ENCODE data around the gene HSP90AB1.
A peak's percentile ranks its signal among the peaks of the same experiment; 100 is the strongest.

HSP90AB1 gene

DNA sequence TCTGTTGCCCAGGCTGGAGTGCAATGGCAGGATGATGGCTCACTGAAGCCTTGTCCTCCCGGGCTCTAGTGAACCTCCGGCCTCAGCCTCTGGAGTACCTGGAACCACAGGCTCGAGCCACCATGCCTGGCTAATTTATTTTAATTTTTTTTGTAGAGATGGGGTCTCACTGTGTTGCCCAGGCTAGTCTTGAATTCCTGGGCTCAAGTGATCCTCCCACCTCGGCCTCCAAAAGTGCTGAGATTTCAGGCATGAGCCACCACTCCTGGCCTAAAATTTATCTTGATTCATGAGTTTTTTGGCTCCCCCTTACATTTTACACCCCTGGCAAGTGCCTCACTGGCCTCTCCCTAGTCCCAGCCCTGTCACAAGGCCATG lies 26.0 kb upstream of the HSP90AB1 start:
- TF ChIP-seq, protein P1, sequence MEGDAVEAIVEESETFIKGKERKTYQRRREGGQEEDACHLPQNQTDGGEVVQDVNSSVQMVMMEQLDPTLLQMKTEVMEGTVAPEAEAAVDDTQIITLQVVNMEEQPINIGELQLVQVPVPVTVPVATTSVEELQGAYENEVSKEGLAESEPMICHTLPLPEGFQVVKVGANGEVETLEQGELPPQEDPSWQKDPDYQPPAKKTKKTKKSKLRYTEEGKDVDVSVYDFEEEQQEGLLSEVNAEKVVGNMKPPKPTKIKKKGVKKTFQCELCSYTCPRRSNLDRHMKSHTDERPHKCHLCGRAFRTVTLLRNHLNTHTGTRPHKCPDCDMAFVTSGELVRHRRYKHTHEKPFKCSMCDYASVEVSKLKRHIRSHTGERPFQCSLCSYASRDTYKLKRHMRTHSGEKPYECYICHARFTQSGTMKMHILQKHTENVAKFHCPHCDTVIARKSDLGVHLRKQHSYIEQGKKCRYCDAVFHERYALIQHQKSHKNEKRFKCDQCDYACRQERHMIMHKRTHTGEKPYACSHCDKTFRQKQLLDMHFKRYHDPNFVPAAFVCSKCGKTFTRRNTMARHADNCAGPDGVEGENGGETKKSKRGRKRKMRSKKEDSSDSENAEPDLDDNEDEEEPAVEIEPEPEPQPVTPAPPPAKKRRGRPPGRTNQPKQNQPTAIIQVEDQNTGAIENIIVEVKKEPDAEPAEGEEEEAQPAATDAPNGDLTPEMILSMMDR (IDR thresholded peaks at IDR 0.05; ENCODE audit: low read depth, low read length, missing control alignments): no peak
- in situ Hi-C loops (cut with HindIII; ENCODE audit: low pct_ligation_motif_present, low sequenced_read_pairs): no loop called here
- no peaks in the 10 kb centered on the region for H3K27me3 ChIP-seq (replicated peaks)
- H3K4me3 ChIP-seq (ENCODE audit: low read depth, low read length): no peak overlapping the region
- no peak for DNase-seq
- no peaks in the 10 kb centered on the region for H3K36me3 ChIP-seq (replicated peaks)
- H3K27ac ChIP-seq: no peak overlapping the region

DNA sequence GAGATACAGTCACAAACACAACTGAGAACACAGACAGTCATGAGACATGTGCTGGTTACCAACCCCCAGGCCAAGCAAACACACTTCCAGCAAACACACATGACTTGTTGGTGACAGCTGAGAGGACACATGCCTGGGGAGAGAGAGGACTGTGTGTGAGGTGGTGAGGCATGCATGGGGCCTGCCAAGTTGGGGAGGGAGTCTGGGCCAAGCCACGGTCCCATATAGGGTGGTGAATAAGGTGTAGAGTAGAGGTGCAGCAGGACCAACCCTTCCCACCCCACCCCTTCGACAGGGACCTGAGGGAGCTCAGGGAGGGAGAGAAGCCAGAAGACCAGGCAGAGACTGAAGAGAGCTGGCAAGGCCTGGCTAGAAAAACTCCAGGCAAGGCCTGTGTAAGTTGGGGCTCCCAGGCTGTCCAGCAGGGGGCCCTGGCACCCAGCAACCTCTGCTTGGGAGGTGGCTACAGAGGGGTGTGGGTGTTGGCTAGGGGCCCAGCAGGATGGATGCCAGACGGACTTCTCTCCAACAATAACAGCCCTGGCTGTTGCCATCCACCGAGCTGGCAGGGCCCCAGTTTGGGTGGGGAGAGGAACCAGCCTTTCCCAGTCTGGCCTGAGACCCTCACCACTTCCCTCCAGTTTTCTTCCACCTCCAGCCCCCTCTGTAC lies 25.5 kb upstream of the HSP90AB1 start:
- in situ Hi-C loops (cut with HindIII; ENCODE audit: low pct_ligation_motif_present, low sequenced_read_pairs): no loop called here
- TF ChIP-seq, protein P1 (IDR thresholded peaks at IDR 0.05; ENCODE audit: low read depth, low read length, missing control alignments): peak; percentile 91
- H3K27ac ChIP-seq: no peak overlapping the region
- H3K27me3 ChIP-seq (replicated peaks): no peaks in the 10 kb centered on the region
- DNase-seq: peak; percentile 58
- no peaks in the 10 kb centered on the region for H3K36me3 ChIP-seq (replicated peaks)
- H3K4me3 ChIP-seq (ENCODE audit: low read depth, low read length): no peak overlapping the region

DNA sequence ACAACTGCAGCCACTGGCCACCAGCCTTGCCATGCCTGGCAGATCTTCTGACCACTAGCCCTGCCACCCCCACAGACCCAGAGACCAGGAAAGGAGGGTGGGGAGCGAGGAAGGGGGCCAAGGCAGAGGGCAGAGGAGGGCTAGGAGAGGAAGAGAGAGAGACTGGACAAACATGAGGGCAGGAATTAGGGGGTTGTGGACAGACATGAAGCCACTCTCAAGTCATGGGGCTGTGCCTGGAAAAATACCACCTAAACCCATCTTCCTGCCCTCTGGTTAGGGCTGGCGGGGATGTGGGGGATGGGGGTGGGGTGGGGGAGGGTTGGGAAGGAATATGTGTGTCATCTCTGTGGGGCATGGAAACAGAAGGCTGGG lies 25.0 kb upstream of the HSP90AB1 start:
- TF ChIP-seq, protein P1 (IDR thresholded peaks at IDR 0.05; ENCODE audit: low read depth, low read length, missing control alignments): no peak
- no peak overlapping the region for H3K27ac ChIP-seq
- H3K27me3 ChIP-seq (replicated peaks): no peaks in the 10 kb centered on the region
- no peak overlapping the region for H3K4me3 ChIP-seq (ENCODE audit: low read depth, low read length)
- in situ Hi-C loops (cut with HindIII; ENCODE audit: low pct_ligation_motif_present, low sequenced_read_pairs): no loop called here
- no peaks in the 10 kb centered on the region for H3K36me3 ChIP-seq (replicated peaks)
- DNase-seq: no peak

DNA sequence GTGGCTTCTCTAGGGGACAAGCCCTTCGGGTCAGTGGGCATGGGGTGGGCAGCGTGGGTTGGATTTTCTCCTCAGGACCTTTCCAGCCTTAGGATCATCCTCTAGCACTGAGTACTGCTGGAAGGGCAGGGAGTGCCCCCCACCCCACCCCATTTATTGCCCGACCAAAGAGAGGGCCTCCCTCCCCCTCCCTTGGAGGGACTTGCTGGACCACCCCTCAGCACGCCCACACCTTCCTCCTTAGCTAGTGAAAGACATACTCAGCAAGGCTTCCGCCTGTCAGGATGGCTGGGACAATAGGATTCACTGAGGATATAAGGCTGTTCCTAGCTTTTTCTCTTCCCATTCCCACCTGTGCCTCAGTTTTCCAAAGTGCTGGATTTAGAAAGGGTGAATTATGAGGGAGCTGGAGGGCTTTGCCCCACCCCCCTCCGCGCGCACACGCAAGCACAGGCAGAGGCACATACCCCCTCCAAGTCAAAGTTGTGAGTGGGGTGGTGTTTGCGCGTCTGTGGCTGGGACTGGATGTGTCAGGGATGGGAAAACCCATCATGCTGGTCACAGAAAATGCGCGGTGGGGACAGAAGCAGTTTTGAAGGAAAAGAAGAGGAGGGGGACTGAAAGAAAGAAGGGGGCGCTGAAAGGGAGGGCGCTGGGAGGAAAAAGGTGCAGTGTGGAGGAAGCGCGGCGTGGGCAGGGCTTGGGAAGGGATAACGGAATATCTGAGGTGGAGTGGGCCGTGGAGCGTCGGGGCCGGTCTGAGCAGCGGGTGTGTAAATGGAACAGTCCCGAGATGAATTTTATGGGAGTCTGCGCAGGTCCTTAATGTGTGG lies 24.2 kb upstream of the HSP90AB1 start:
- no peak overlapping the region for H3K27ac ChIP-seq
- DNase-seq: no peak
- H3K27me3 ChIP-seq (replicated peaks): no peaks in the 10 kb centered on the region
- TF ChIP-seq, protein P1 (IDR thresholded peaks at IDR 0.05; ENCODE audit: low read depth, low read length, missing control alignments): no peak
- in situ Hi-C loops (cut with HindIII; ENCODE audit: low pct_ligation_motif_present, low sequenced_read_pairs): no loop called here
- no peaks in the 10 kb centered on the region for H3K36me3 ChIP-seq (replicated peaks)
- peak overlapping the region; percentile 51 for H3K4me3 ChIP-seq (ENCODE audit: low read depth, low read length)

DNA sequence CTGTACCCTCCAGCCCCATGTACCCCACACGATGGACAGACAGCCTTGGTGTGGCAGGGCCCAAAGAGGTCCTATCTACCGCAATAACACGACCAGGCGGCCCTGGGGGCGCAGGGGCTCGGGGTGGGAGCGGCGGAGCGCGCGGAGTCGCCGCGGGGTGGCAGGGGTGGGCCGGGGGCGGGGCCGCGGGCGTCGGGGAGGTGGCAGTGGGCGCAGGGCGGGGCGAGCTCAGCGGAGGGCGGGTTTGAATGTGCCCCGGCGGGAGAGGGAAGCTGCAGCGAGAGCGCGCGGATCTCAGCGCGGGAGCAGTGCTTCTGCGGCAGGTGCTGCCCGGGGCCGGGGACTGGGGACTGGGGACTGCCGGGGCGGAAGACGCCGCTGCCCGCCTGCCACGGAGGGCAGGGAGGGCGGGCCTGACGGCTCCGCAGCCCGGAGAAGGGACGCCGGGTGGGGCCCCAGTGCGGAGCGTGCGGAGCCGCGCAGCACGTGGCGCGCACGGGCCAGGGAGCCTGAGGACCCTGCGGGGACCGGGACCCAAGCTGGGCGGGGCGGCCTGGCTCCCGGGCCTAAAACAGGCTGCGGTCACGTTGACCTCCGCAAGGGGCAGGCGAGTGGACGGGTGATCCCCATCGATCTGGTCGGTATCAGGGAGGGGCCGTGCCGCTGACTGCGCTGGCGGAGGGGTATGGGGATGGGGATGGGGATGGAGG lies 23.4 kb upstream of the HSP90AB1 start, which contains the start of gene SLC29A1:
SLC29A1 (plus strand) TSS at position 277 of the 710 bp plus-strand sequence. CDS start 3,719 bp downstream, outside the sequence.
- in situ Hi-C loops (cut with HindIII; ENCODE audit: low pct_ligation_motif_present, low sequenced_read_pairs): no loop called here
- no peaks in the 10 kb centered on the region for H3K36me3 ChIP-seq (replicated peaks)
- no peaks in the 10 kb centered on the region for H3K27me3 ChIP-seq (replicated peaks)
- TF ChIP-seq, protein P1 (IDR thresholded peaks at IDR 0.05; ENCODE audit: low read depth, low read length, missing control alignments): peak; percentile 10
- no peak within 1 kb of the TSS for H3K27ac ChIP-seq
- peak within 1 kb of the TSS; percentile 51 for H3K4me3 ChIP-seq (ENCODE audit: low read depth, low read length)
- no peak for DNase-seq

All from brain microvascular endothelial cell (primary cell).